NCI-H774 (cell line): ENCODE data around the gene USP54.
"Not testable (repeated sequence)": the region's sequence is repeated elsewhere in the genome, so short reads cannot be mapped to it uniquely, and the experiment has no call there.

Experiments used
- DNase-seq: peaks from one replicate; lab custom pipeline; 2025; lab: John Stamatoyannopoulos, UW

Gene USP54

DNA sequence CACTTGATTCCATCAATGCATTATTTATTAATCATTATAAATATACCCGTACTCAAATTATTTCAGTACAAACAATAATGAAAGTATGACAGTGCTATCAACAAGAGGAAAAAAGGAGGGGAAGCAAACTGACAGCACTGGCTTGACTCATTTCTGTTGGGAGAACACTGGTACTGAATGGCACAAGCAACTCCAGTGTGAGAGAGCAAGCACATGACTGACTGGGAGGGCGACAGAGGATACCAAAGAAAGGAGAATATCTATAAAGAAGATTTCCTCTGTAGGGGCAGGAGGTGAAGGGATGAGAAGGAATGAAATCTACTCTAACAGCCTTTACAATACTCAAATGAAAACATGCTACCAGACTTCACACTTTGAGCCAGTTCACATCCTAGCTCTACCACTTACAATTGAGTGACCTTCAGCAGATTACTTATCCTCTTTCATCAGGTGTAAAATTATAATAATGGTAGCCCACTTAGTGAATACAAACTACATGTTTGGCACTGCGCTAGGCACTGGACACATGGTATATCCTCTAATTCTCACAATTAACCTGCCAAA, 1.5 kb downstream of the USP54 start:
- DNase-seq: no peak

DNA sequence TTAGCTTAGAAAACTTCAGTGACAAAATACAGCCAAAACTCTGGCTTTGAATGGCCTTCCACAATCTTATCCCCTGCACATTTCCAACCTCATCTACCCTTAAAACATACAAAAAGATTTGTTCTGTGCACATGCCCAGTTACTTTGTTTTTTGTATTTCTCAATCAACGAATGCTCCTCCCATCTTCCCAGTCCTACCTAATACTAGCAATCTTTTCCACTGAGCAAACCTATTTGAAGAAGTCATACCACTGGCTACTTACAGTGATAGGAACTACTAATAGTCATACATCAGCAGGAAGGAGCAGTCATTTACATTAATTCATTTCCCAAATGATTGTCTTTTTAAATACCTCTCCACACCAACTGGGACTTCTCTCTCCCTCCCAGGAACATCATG, 2.5 kb downstream of the USP54 start:
- no peak for DNase-seq

DNA sequence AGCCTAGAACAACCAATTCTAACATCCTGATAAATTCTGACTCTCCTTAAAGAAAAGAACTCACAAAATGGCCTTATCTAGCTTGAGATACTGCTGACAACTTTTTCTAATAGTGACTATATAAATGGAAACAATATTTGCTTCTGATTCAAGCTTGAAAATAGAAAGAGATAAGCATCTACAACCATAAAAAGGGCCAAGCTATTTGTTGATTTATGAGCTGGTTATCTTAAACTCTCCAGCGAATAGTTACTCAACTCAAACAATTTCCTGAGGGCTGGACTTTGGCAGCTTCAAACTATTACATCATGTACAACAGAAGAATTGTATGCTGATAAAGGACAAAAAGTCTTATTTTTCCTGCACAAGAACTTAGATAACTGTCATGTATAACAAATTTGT, 4.6 kb downstream of the USP54 start:
- no peak for DNase-seq

DNA sequence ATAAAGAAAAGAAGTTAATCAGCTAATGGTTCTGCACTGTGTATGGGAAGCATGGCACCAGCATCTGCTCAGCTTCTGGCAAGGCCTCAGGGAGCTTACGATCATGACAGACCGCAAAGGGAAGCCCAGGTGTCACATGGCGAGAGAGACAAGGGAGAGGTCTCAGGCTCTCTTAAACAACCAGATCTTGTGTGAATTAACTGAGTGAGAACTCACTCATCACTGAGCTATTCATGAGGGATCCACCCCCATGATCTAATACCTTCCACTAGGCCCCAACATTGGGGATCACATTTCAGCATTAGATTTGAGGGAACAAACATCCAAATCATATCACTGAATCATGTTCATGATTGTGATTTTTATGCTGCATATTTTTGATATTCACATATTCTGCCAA, 5.8 kb downstream of the USP54 start:
- no peak for DNase-seq

DNA sequence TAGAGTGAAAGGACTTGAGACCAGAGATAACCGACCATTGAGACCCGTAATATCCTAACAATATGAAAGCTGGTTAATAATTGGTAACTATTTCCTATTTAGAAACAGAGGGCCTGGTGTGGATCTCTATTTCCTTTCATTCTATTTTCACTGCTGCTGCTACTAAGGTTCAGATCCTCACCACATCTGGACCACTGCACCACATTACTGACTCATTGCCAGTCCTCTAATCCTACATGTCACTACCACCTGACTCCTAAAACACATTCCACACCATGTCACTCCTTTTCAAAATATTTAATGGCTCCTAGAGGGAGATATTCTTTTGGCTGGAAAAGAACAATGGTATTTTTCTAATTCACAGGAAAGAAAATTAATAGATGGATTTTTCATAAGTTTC, 6.4 kb downstream of the USP54 start:
- no peak for DNase-seq

DNA sequence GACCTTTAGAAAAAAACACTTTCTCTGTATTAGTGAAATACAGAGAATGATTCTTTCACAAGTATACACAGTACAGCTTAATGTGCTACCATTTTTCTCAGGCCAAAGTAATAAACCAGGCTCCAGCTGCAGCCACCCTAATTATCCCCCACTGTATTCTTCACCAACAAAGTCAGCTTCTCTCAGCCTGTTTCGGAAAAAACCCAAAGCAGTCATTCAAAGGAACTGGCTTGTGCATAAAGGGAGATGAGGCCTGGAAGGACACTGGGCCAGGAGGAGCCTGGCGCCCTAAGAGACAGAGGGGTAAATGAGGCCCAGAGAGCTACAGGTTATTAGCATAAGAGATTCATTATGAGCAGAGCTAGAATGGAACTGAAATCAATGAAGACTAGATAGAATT, 9.2 kb downstream of the USP54 start:
- no peak for DNase-seq

DNA sequence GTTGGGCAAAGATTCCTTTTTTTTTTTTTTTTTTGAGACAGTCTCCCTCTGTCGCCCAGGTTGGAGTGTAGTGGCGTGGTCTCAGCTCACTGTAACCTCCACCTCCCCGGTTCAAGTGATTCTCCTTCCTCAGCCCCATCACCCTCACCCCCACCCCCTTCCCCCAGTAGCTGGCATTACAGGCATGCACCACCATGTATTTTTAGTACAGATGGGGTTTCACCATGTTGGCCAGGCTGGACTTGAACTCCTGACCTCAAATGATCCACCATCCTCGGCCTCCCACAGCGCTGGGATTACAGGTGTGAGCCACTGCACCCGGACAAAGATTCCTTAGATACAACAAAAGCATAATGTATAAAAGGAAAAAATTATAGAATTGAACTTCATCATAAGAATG, 12.2 kb downstream of the USP54 start:
- DNase-seq: not testable (repeated sequence)

DNA sequence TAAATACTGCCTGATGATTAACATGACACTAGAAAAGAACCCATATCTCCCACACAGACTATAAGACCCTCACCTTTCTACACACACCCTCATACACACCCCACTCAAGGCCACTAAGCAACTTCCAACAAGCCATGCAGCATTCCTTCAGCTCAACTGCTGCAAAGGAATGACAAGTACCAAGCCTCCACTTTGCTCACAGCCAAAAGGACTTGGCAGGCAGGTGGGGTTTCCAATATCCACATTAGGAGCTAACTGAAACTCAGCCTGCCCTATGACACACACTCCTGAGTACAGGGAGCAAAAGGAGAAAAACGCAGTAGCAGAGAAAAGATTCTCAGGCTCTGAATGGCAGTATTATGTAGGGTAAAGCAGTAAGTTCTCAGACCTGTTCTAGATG, 13.4 kb downstream of the USP54 start:
- no peak for DNase-seq

DNA sequence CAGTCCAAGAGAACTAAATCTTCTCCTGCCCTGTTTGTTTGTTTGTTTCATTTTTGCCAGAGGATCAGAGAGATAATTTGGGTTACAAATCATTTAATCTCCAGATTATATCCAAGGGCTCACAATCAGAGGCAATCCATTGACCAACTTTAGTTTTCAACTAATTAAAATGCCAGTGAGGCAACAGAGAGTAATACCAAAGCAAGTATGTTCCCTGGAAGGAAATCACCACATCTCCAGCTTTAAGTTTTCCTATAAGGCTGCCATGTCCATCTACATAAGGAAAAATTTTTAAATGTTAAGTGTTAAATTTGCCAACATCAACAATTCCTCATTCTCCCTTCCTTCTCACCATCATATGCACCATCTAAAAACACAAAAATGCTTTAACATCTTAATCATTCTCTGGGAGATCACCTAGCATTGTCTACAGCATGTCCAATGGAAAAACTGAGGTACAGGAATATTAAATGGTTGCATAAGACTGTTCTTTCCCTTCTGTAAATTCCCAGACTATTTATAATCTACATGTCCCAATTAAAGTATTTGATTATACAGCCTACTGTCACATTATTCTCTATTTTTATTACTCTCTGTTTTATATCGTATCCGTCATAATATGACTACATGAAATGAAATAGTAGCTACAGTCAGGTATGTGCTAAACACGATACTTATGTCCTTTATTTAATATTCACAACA, 14.1 kb downstream of the USP54 start:
- DNase-seq: no peak

DNA sequence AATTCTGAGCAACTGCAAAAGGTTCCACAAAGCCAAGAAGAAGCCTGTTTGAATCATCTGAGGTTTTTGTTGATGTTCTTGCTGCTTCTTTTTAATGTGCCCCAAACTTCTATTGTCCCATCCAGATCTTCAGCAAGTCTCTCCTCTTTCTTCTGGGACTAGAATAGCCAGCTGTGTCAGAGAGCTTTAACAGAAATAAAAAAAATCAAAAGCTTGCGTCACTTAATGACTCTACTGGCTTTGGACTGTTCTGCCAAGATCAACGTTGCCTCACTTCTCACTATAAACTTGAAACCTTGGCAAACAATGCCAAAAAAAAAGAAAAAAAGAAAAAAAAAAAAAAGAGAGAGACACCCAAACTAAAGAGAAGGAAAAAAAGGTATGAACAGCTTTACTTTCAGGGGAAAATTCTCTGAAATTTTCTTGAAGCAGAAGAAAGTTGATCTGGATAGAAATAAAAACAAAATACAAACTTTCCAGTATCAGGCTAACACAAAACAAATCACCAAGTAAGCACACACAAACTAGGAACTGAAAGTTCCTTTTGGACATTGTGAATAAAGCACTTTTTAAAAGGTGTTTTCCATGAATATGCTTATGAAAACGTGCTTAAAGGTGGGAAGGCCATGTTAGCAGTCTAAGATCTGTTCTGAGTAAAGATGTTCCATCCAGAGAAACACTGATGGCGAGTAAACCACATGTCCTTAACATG, 14.8 kb downstream of the USP54 start:
- DNase-seq: no peak

DNA sequence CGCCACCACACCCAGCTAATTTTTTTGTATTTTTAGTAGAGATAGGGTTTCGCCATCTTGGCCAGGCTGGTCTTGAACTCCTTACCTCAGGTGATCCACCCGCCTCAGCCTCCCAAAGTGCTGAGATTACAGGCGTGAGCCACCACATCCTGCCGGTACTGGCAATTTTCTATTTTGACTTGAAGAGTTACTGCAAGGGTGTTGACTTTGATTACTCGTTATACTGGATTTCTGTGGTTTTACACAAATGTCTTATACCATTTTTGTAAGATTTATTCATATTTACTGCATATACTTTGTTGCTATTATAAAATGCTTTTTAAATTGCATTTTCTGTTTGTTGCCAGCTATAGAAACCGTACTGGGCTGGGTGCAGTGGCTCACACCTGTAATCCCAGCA, 24.1 kb downstream of the USP54 start:
- not testable (repeated sequence) for DNase-seq

DNA sequence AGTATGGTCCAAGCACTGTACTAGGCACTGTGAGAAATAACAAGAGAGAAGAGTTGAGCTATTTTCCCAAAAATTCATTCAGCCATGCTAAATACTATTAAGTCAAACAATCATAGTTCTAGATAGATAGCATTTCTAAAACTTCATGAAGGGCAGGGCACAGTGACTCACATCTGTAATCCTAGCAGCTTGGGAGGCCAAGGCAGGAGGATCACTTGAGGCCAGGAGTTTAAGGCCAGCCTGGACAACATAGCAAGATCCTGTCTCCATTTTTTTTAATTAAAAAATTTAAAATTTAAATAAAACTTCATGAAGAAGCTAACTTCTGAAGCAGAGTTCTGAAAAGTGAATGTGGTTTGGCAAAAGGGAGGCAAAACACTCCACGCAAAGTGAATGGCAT, 29.9 kb downstream of the USP54 start:
- DNase-seq: no peak

DNA sequence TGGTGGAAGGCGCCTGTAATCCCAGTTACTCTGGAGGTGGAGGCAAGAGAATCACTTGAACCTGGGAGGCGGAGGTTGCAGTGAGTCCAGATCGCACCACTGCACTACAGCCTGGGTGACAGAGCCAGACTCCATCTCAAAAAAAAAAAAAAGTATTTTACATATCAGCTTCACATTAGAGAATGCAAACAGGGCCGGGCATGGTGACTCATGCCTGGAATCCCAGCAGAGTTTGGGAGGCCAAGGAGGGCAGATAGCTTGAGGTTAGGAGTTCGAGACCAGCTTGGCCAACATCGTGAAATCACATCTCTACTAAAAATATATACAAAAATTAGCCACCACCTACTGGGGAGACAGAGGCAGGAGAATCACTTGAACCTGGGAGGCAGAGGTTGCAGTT, 31.6 kb downstream of the USP54 start:
- no peak for DNase-seq

DNA sequence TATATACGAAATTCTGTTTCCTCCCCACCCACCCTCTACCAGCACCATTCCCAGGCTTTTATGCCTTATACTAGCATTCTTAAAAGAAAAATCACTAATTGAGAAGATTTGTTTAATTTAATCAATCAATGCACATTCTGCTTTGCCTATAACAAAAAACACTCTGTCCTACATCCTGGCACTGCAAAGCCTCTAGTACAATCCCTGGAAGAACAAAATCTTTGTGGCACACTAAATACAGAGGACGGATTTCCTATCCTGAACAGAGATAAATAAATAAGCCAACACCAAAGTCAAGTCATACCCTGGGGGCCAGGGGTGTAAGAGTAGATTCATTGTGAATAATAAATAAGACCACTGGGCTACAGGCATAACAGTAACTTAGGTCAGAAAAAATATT, 34.3 kb downstream of the USP54 start:
- DNase-seq: no peak

DNA sequence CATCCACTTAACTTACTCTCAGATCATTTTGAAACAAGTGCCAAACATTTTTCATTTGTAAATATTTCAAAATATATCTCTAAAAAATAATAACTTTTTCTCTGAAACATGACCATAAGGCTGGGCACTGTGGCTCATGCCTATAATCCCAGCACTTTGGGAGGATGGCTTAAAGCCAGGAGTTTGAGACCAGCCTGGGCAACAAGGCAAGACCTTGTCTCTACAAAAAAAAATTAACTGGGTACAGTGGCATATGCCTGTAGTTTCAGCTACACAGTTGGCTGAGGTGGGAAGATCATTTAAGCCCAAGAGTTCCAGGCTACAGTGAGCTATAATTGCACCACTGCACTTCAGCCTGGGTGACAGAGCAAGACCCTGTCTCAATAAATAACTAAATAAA, 36.4 kb downstream of the USP54 start:
- no peak for DNase-seq

DNA sequence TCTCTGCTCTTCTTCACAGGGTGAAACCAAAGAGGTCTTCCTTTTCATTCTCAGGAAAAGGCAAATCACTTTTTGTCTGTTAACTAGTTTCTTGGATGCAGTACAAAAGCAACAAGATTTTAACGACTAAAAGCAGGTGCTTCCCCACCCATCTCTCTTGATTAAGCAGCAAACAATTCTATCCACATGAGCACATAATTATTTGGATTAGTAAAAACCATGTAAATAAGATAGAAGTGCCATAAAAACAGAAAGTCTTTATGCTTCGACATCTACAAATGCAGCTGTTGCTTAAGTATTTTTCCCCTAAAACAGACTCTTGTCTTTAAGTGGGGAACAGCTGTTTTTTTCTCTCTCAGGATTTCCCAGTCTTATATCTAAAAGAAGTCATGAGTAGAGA, 37.4 kb downstream of the USP54 start:
- DNase-seq: no peak

DNA sequence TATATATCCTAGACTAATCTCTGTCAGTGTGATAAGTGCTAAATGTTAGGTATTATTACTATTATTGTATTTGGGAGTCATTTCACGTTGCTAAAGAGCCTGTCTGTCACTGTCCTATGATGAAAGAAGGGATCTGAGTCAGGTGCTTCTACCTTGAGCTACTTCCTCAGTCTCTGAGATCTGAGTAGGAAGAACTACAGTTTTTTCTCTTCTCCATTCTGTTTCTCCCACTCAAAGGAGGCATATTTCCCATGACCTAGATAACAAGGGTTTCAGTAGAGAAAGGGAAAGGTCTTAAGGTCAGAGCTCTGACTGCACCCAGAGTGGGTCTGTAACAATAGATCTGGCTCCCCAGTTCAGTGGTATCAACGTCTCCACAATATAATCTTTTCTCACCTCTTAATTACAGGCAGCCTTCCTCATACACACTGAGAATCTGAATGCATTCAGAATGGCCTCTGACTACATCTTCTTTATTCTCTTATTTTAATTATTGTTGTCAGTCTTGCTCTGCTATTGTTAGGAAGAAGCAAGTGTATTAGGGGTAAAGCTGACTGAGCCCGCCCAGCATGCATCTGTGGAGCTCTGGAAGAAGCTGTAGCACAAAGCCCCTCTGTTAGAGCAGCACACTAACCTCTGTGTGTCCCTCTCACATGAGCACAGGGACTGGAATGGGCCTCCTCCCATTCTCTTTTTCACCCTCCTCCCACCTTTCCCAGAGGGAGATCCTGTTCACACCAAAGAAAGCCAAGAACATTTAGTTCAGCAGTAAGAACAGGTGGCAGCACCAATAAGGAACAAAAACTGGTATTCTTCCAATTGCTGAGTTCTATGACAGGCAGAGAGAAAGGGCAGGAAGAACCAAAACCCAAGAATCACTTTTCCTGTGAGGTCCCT, 38.1 kb downstream of the USP54 start:
- DNase-seq: no peak

DNA sequence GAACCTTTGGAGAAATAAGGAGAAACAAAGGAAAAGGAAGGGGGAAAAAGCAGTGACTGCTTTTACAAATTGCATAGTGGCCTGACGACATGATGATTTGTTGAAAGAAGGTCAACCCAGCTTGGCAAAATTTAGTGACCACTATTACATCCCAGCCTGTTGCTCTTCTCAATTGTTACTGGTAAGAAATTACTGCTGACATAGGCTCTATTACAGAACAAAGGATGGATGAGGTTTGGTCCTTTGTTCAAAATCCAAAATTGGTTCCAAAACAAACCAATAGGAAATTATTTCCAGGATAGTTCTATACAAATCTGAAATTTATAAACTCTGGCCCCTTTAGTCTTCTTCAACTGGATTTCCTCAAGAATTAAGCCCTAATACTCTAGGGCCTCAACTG, 39.6 kb downstream of the USP54 start:
- DNase-seq: no peak

DNA sequence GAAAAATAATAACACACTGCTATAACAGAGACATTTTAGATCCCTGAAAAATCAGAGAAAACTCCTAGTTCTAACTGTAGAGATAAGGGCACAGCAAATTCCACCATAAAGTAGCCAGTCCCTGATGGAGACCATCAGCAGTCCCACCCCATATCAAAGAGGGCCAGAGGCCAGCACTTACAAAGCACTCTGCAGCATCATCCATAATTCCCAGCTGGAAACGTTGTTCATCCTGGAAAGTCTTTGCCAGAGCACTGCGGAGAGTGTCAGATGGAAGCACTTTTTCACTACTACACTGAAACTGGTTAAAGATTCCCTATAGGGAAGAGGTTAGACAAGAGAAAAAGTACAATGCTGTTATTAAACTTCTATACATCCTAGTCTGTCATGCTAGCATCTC, 45.8 kb downstream of the USP54 start:
- DNase-seq: no peak

DNA sequence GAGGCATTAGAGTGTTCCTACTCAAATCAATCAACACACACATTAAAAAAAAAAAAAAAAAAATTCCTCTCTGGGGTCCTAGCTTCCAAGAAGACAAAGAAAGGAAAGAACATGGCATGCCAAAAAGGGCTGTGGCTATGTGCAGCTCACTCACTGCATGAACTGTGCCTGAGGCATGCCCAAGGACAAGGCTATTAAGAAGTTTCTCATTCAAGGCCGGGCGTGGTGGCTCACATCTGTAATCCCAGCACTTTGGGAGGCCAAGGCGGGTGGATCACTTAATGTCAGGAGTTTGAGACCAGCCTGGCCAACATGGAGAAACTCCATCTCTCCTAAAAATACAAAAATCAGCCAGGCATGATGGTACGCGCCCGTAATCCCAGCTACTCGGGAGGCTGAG, 53.4 kb downstream of the USP54 start:
- no peak for DNase-seq

DNA sequence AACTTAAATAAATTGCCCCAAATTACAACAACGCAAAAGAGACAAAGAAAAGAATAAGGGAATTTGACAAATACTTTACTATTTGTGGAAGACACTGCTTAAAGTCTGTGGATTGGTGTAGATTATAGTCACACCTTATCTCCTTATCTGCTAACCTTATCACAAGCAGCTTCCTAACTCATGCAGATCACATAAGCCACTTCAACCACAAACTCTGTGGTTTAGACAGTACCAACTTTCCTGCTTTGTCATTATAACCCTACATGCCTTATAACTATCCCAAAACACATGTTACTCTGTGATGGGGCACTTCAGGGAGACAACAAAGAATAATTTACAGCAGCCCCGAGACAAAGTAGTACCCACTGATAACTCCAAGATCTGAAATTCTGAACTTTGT, 53.9 kb downstream of the USP54 start:
- no peak for DNase-seq

DNA sequence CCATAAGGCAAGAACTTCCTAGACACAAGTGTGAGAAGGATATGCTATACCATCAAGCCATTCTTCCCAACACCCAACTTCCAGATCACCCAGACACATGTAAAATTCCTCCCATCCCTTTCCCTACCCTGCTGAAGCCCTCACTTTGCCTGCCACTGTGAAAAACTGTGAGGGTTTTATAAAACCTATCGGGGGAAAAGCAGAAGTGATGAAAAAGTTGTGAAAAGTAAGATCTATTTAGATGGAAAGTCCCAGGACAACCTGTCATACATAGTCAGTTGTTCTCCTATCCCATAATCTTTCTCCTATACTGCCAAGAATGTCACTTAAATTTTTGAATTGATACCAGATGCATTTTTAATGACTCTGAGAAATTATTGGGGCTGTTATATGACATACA, 56.3 kb downstream of the USP54 start:
- DNase-seq: no peak
